SW 1271 (cell line): Measurements from ENCODE around the gene STARD13.
A peak's percentile ranks its signal among the peaks of the same experiment; 100 is the strongest.

Experiments
- DNase-seq, 2 experiments: peaks; one replicate each; lab custom pipeline; 2025; lab: John Stamatoyannopoulos, UW

Gene STARD13

GRCh38 chr13:33228648-33229445 is 56.7 kb downstream of the STARD13 start:
- peak; percentile 4 to 55 for DNase-seq

GRCh38 chr13:33227927-33228647 is 57.5 kb downstream of the STARD13 start:
- DNase-seq, result no peak

GRCh38 chr13:33224686-33225085 is 60.9 kb downstream of the STARD13 start:
- DNase-seq, result no peak

GRCh38 chr13:33224191-33224590 is 61.4 kb downstream of the STARD13 start:
- DNase-seq, result no peak

- DNase-seq, result no peak
Measured at GRCh38 chr13:33219926-33220325, 65.6 kb downstream of the STARD13 start.

GRCh38 chr13:33218426-33218825 is 67.1 kb downstream of the STARD13 start:
- no peak for DNase-seq

GRCh38 chr13:33218020-33218419 is 67.5 kb downstream of the STARD13 start:
- no peak for DNase-seq

GRCh38 chr13:33217256-33217655 is 68.3 kb downstream of the STARD13 start:
- no peak for DNase-seq

GRCh38 chr13:33213797-33214196 is 71.8 kb downstream of the STARD13 start:
- no peak for DNase-seq

- DNase-seq, result no peak
Measured at GRCh38 chr13:33213024-33213768, 72.4 kb downstream of the STARD13 start.

- no peak for DNase-seq
Measured at GRCh38 chr13:33212396-33212795, 73.2 kb downstream of the STARD13 start.

- no peak for DNase-seq
Measured at GRCh38 chr13:33210090-33210489, 75.5 kb downstream of the STARD13 start.

- no peak for DNase-seq
Measured at GRCh38 chr13:33208290-33209220, 77.0 kb downstream of the STARD13 start.

- DNase-seq, result no peak
Measured at GRCh38 chr13:33207615-33207961, 78.0 kb downstream of the STARD13 start.

GRCh38 chr13:33206945-33207614 is 78.5 kb downstream of the STARD13 start:
- DNase-seq, result no peak

- no peak for DNase-seq
Measured at GRCh38 chr13:33206425-33206824, 79.1 kb downstream of the STARD13 start.

GRCh38 chr13:33205804-33206221 is 79.7 kb downstream of the STARD13 start:
- no peak for DNase-seq

GRCh38 chr13:33205224-33205623 is 80.3 kb downstream of the STARD13 start:
- no peak for DNase-seq

- no peak for DNase-seq
Measured at GRCh38 chr13:33204130-33204927, 81.2 kb downstream of the STARD13 start.

- DNase-seq, result no peak
Measured at GRCh38 chr13:33202644-33203169, 82.8 kb downstream of the STARD13 start.
